CD4-positive, alpha-beta T cell treated with Interleukin-4 for 1 hour (primary cell): ENCODE measurements around the gene FRS3.

Experiments
- DNase-seq, 2 donors: peaks; one replicate each; pipeline ENCODE4 v3.0.0-alpha.2; 2020 to 2022

FRS3 gene

GRCh38 chr6:41724586-41725501 lies 54.9 kb downstream of the FRS3 start:
- no peak for DNase-seq

- DNase-seq: no peak
These were observed 55.5 kb downstream of the FRS3 start for GRCh38 chr6:41724228-41724580.

- peak; percentile 26 to 86 for DNase-seq
These were observed 56.0 kb downstream of the FRS3 start for GRCh38 chr6:41723530-41724227.

GRCh38 chr6:41722969-41723529 lies 56.7 kb downstream of the FRS3 start:
- no peak for DNase-seq

- no peak for DNase-seq
These were observed 58.3 kb downstream of the FRS3 start for GRCh38 chr6:41721414-41721813.

GRCh38 chr6:41720783-41721182 lies 58.9 kb downstream of the FRS3 start:
- DNase-seq: no peak

- DNase-seq: no peak
These were observed 59.5 kb downstream of the FRS3 start for GRCh38 chr6:41720262-41720620.
